GM18909 (cell line): ENCODE results near the gene KIAA0040.

ENCODE experiments used
- ATAC-seq: cut with Tn5 transposase; IDR thresholded peaks from one replicate; pipeline ENCODE4 v1.9.1; 2021; ENCODE audit warnings: mild to moderate bottlenecking; ENCODE audit not compliant: unreplicated experiment, poor library complexity

The KIAA0040 gene

GRCh38 chr1:175203570-175204068 lies 11.0 kb upstream of the KIAA0040 start:
- no peak for ATAC-seq

- ATAC-seq = no peak
Measured at GRCh38 chr1:175200678-175201521, 8.3 kb upstream of the KIAA0040 start.

- no peak for ATAC-seq
Measured at GRCh38 chr1:175198332-175198731, 5.8 kb upstream of the KIAA0040 start.

GRCh38 chr1:175197531-175197930 lies 5.0 kb upstream of the KIAA0040 start:
- no peak for ATAC-seq

- no peak for ATAC-seq
Measured at GRCh38 chr1:175195798-175196197, 3.2 kb upstream of the KIAA0040 start.

- no peak for ATAC-seq
Measured at GRCh38 chr1:175195281-175195680, 2.7 kb upstream of the KIAA0040 start.

GRCh38 chr1:175193527-175193910 lies 943 bp upstream of the KIAA0040 start:
- ATAC-seq = no peak

- ATAC-seq = no peak
Measured at GRCh38 chr1:175192111-175192629, 406 bp downstream of the KIAA0040 start.

GRCh38 chr1:175191659-175192058 lies 917 bp downstream of the KIAA0040 start:
- peak; percentile 33 for ATAC-seq

- peak; percentile 69 for ATAC-seq
Measured at GRCh38 chr1:175188936-175189335, 3.6 kb downstream of the KIAA0040 start.

GRCh38 chr1:175186433-175187160 lies 6.0 kb downstream of the KIAA0040 start:
- ATAC-seq = no peak

GRCh38 chr1:175185903-175186302 lies 6.7 kb downstream of the KIAA0040 start:
- no peak for ATAC-seq

- ATAC-seq = no peak
Measured at GRCh38 chr1:175183586-175183985, 9.0 kb downstream of the KIAA0040 start.

GRCh38 chr1:175182201-175182746 lies 10.3 kb downstream of the KIAA0040 start:
- no peak for ATAC-seq

GRCh38 chr1:175179837-175180590 lies 12.6 kb downstream of the KIAA0040 start:
- ATAC-seq = no peak

GRCh38 chr1:175178456-175178855 lies 14.1 kb downstream of the KIAA0040 start:
- no peak for ATAC-seq

GRCh38 chr1:175178056-175178455 lies 14.5 kb downstream of the KIAA0040 start:
- no peak for ATAC-seq

- ATAC-seq = no peak
Measured at GRCh38 chr1:175176246-175176645, 16.3 kb downstream of the KIAA0040 start.

GRCh38 chr1:175174309-175175102 lies 18.1 kb downstream of the KIAA0040 start:
- peak; percentile 88 for ATAC-seq
